A549 (cell line): ENCODE results near the gene FAM53B. TPM values are rescaled to one million over a fixed set of nuclear protein-coding genes. Genes with fewer than 3 reads are reported as not detected.

Experiments
- ATAC-seq, 2 experiments: fragments of 200-7000 bp in 1 of 2; fragments of >200 bp in 1 of 2; cut with Nextera tagmentation in 1 of 2; cut with Tn5 transposase in 1 of 2; 3 replicates each; pipeline versions ENCODE4 v1.8.0 to v1.9.1; 2018 to 2020; ENCODE audit warnings: mild to moderate bottlenecking in 1 of 2, moderate library complexity in 1 of 2
- CTCF ChIA-PET: fragments of 300-600 bp; sonication (Branson Sonifier 250); formaldehyde crosslinking; extraction: SDS; loops from one replicate; lab custom pipeline; 2021; ENCODE audit warnings: antibody characterized with exemption, inconsistent platforms; lab: Yijun Ruan, JAX
- POLR2A ChIA-PET: fragments of 350-600 bp; formaldehyde crosslinking; extraction: SDS; loops from one replicate; lab custom pipeline; 2021; ENCODE audit warnings: antibody characterized with exemption, inconsistent platforms; lab: Yijun Ruan, JAX
- DNase-seq, 2 experiments: peaks; one replicate each; pipeline versions ENCODE4 v3.0.0 to v3.0.0-alpha.2; 2011 to 2016; ENCODE audit warnings: low read depth in 1 of 2, low spot score in 1 of 2
- FAIRE-seq: peaks from 2 replicates; lab custom pipeline; 2011; peaks lifted over from hg19 to GRCh38; lab: Jason Lieb, UNC
- H3K27ac ChIP-seq, 2 experiments: fragments of >200 bp; sonication (Bioruptor Twin); formaldehyde crosslinking; 3 replicates each; pipeline ENCODE4 v1.5.1; 2016 to 2017
- H3K4me1 ChIP-seq: fragments of >200 bp; sonication (Bioruptor Twin); formaldehyde crosslinking; 3 replicates; pipeline ENCODE4 v1.6.1; 2016
- H3K4me2 ChIP-seq: fragments of >200 bp; sonication (Bioruptor Twin); formaldehyde crosslinking; 3 replicates; pipeline ENCODE4 v1.6.1; 2016
- H3K4me3 ChIP-seq: fragments of >200 bp; sonication (Bioruptor Twin); formaldehyde crosslinking; 3 replicates; pipeline ENCODE4 v1.5.1; 2016
- H3K9me3 ChIP-seq: fragments of >200 bp; sonication (Bioruptor Twin); formaldehyde crosslinking; 3 replicates; pipeline ENCODE4 v1.6.1; 2016
- BHLHE40 ChIP-seq: IDR thresholded peaks from 2 replicates; pipeline ENCODE4 v1.6.1; 2012; ENCODE audit warnings: low read depth, low read length, inconsistent platforms
- CBX2 ChIP-seq: fragments of 200-600 bp; sonication (generic); IDR thresholded peaks from 2 replicates; pipeline ENCODE4 v1.6.1; 2016; ENCODE audit warnings: low read depth, mild to moderate bottlenecking, borderline replicate concordance
- CEBPB ChIP-seq, 2 experiments: fragments of >200 bp in 1 of 2; sonication (Bioruptor Twin) in 1 of 2; formaldehyde crosslinking in 1 of 2; IDR thresholded peaks; 2 replicates each; pipeline ENCODE4 v1.6.1; 2012 to 2016
- CHD4 ChIP-seq: fragments of 200-600 bp; sonication (generic); IDR thresholded peaks from 2 replicates; pipeline ENCODE4 v1.6.1; 2016; ENCODE audit warnings: antibody characterized with exemption, mild to moderate bottlenecking, borderline replicate concordance
- EHF ChIP-seq: fragments of 250-450 bp; sonication (Bioruptor Pico); IDR thresholded peaks from 2 replicates; pipeline ENCODE4 v1.5.0; 2020; ENCODE audit warnings: mild to moderate bottlenecking
- EHMT2 ChIP-seq: fragments of 200-600 bp; sonication (generic); IDR thresholded peaks from 2 replicates; pipeline ENCODE4 v1.6.1; 2016; ENCODE audit warnings: antibody characterized with exemption, low read depth, mild to moderate bottlenecking, moderate library complexity
- EP300 ChIP-seq, 2 experiments: fragments of >200 bp; sonication (Bioruptor Twin); formaldehyde crosslinking; IDR thresholded peaks; 2 replicates in 1 of 2; 3 replicates in 1 of 2; pipeline ENCODE4 v1.6.1; 2016 to 2017
- ESRRA ChIP-seq: fragments of 150-350 bp; IDR thresholded peaks from 2 replicates; pipeline ENCODE4 v1.6.1; 2014; ENCODE audit warnings: mild to moderate bottlenecking, low read length, borderline replicate concordance
- FOXS1 ChIP-seq: fragments of 250-450 bp; sonication (Bioruptor Pico); IDR thresholded peaks from 2 replicates; pipeline ENCODE4 v1.5.0; 2020; ENCODE audit warnings: mild to moderate bottlenecking, moderate library complexity
- GATA3 ChIP-seq: IDR thresholded peaks from 2 replicates; pipeline ENCODE4 v1.6.1; 2012; ENCODE audit warnings: borderline replicate concordance
- HEYL ChIP-seq: fragments of 250-450 bp; sonication (Bioruptor Pico); IDR thresholded peaks from 2 replicates; pipeline ENCODE4 v1.8.0; 2021; ENCODE audit warnings: mild to moderate bottlenecking, moderate library complexity
- HOXB5 ChIP-seq: fragments of 250-450 bp; sonication (Bioruptor Pico); IDR thresholded peaks from 2 replicates; pipeline ENCODE4 v1.5.0; 2020; ENCODE audit warnings: mild to moderate bottlenecking, moderate library complexity
- JUNB ChIP-seq: fragments of >200 bp; sonication (Bioruptor Twin); formaldehyde crosslinking; IDR thresholded peaks from 2 replicates; pipeline ENCODE4 v1.6.1; 2016
- MAFK ChIP-seq: fragments of 450-650 bp; IDR thresholded peaks from 2 replicates; pipeline ENCODE4 v1.6.1; 2014; ENCODE audit not compliant: partially characterized antibody
- MAX ChIP-seq: IDR thresholded peaks from 2 replicates; pipeline ENCODE4 v1.6.1; 2012
- MAZ ChIP-seq: fragments of 150-350 bp; IDR thresholded peaks from 2 replicates; pipeline ENCODE4 v1.6.1; 2014; ENCODE audit warnings: antibody characterized with exemption, low read depth, low read length, borderline replicate concordance
- MYC ChIP-seq: IDR thresholded peaks from 2 replicates; pipeline ENCODE4 v1.6.1; 2012; ENCODE audit warnings: mild to moderate bottlenecking, inconsistent platforms, low read length, improper control_type of control experiment, borderline replicate concordance
- NR3C1 ChIP-seq: fragments of >200 bp; sonication (Bioruptor Twin); formaldehyde crosslinking; IDR thresholded peaks from 3 replicates; pipeline ENCODE4 v1.6.1; 2017
- PHF8 ChIP-seq: fragments of 200-600 bp; sonication (generic); IDR thresholded peaks from 2 replicates; pipeline ENCODE4 v1.6.1; 2016; ENCODE audit warnings: low read depth, mild to moderate bottlenecking, antibody characterized with exemption, moderate library complexity, borderline replicate concordance
- RAD21 ChIP-seq, 2 experiments: fragments of >200 bp in 1 of 2; sonication (Bioruptor Twin) in 1 of 2; formaldehyde crosslinking in 1 of 2; IDR thresholded peaks in 1 of 2; conservative IDR thresholded peaks in 1 of 2; 2 replicates in 1 of 2; 3 replicates in 1 of 2; pipeline ENCODE4 v1.6.1; 2012 to 2018; ENCODE audit warnings: inconsistent platforms in 1 of 2
- RCOR1 ChIP-seq: fragments of 150-350 bp; IDR thresholded peaks from 2 replicates; pipeline ENCODE4 v1.6.1; 2014; ENCODE audit warnings: antibody characterized with exemption, low read length, low read depth
- RFX5 ChIP-seq: fragments of 450-650 bp; IDR thresholded peaks from 2 replicates; pipeline ENCODE4 v1.7.1; 2014; ENCODE audit warnings: antibody characterized with exemption, mild to moderate bottlenecking, moderate library complexity
- SMC3 ChIP-seq: fragments of >200 bp; sonication (Bioruptor Twin); formaldehyde crosslinking; IDR thresholded peaks from 3 replicates; pipeline ENCODE4 v1.6.1; 2018; ENCODE audit warnings: inconsistent platforms
- SREBF2 ChIP-seq: fragments of 450-650 bp; IDR thresholded peaks from 2 replicates; pipeline ENCODE4 v1.6.1; 2014; ENCODE audit warnings: mild to moderate bottlenecking, moderate library complexity
- TFCP2L1 ChIP-seq: fragments of 250-450 bp; sonication (Bioruptor Pico); IDR thresholded peaks from 2 replicates; pipeline ENCODE4 v1.5.0; 2021; ENCODE audit warnings: mild to moderate bottlenecking
- TP53 ChIP-seq: fragments of 250-450 bp; sonication (Bioruptor Pico); IDR thresholded peaks from 2 replicates; pipeline ENCODE4 v1.5.0; 2021; ENCODE audit warnings: mild to moderate bottlenecking, moderate library complexity
- USF2 ChIP-seq: fragments of 450-650 bp; IDR thresholded peaks from 2 replicates; pipeline ENCODE4 v1.6.1; 2014; ENCODE audit warnings: antibody characterized with exemption
- ZC3H11A ChIP-seq: fragments of 450-650 bp; IDR thresholded peaks from 2 replicates; pipeline ENCODE4 v1.6.1; 2014; ENCODE audit warnings: antibody characterized with exemption, mild to moderate bottlenecking
- WGBS: methylation state at CpG from one replicate; pipeline ENCODE4 v1.1.6; 2017; ENCODE audit errors: missing lambda C conversion rate; 5-methylcytosine and 5-hydroxymethylcytosine counted together
- polyA plus RNA-seq, 4 experiments: library from polyadenylated mRNA; depleted of rRNA in 3 of 4; stranded (reverse); fragments of >200 nt; fragmentation: RNase III in 1 of 4; extraction: RNeasy Plus Mini Kit Qiagen cat#74134 plus additional on column Dnase treatment in 1 of 4; gene quantifications; 2 replicates in 3 of 4; 3 replicates in 1 of 4; pipeline ENCODE4 v1.2.3, GENCODE V29; 2011 to 2017
- TF ChIP-seq, protein P1 (sequence below): fragments of >200 bp; sonication (Bioruptor Twin); formaldehyde crosslinking; IDR thresholded peaks from 3 replicates; pipeline ENCODE4 v1.5.1; 2016
- TF ChIP-seq, protein P2 (sequence below): fragments of 250-450 bp; sonication (Bioruptor Pico); IDR thresholded peaks from 2 replicates; pipeline ENCODE4 v1.5.0; 2020; ENCODE audit warnings: low read depth, mild to moderate bottlenecking, moderate library complexity

FAM53B gene
- polyA plus RNA-seq, 2 of the 4 experiments (the other 2 are of a cell fraction), result 5.1 to 8.5 TPM

DNA sequence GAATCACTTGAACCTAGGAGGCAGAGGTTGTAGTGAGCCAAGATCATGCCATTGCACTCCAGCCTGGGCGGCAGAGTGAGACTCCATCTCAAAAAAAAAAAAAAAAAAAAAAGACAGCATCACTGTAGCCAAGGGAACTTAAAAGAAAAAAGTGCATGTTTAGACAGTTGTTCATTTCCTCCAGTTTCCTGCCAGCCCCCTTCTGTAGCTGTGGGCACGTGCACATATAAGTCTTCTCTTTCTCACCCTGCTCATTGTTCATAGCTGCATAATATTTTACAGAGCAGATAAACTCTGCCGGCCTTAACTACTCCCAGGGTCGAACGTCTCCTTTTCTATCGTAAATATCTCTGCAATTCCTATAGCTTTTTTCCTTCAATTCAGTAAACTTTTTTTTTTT lies 149.9 kb downstream of the FAM53B start:
- TF ChIP-seq ZC3H11A (no peak), MAFK (no peak), SMC3 (no peak), HEYL (CRISPR knock-in tag) (no peak), ESRRA (no peak), MAX (no peak), RFX5 (no peak), HOXB5 (CRISPR knock-in tag) (no peak)
- TF ChIP-seq, protein P1, sequence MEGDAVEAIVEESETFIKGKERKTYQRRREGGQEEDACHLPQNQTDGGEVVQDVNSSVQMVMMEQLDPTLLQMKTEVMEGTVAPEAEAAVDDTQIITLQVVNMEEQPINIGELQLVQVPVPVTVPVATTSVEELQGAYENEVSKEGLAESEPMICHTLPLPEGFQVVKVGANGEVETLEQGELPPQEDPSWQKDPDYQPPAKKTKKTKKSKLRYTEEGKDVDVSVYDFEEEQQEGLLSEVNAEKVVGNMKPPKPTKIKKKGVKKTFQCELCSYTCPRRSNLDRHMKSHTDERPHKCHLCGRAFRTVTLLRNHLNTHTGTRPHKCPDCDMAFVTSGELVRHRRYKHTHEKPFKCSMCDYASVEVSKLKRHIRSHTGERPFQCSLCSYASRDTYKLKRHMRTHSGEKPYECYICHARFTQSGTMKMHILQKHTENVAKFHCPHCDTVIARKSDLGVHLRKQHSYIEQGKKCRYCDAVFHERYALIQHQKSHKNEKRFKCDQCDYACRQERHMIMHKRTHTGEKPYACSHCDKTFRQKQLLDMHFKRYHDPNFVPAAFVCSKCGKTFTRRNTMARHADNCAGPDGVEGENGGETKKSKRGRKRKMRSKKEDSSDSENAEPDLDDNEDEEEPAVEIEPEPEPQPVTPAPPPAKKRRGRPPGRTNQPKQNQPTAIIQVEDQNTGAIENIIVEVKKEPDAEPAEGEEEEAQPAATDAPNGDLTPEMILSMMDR, result no peak
- H3K9me3 ChIP-seq, result peaks cover 7% of the 10 kb centered on the region
- no peak overlapping the region for H3K4me2 ChIP-seq
- DNase-seq (no peak), ATAC-seq (no peak), FAIRE-seq (no peak)
- ChIA-PET CTCF (interaction anchor here (0.6 to 1.5 kb wide), 4 partner anchors 8 to 1214 kb away, joined by 3 to 4 read pairs (median 3); no protein-coding TSS in a partner anchor), POLR2A (interaction anchor here (0.6 kb wide), 1 partner anchor 727 kb away, joined by 4 read pairs; no protein-coding TSS in a partner anchor)
- no peak overlapping the region for H3K27ac ChIP-seq
- peaks cover 6% of the 10 kb centered on the region; the same call in 1 of the 3 replicates for H3K4me1 ChIP-seq
- no peak overlapping the region for H3K4me3 ChIP-seq
- 73% methylated on average over 6 of the region's 6 CpGs for WGBS

- ChIA-PET POLR2A (no interaction called here), CTCF (interaction anchor here (1.2 to 1.5 kb wide), 3 partner anchors 9 to 69 kb away, joined by 3 read pairs; no protein-coding TSS in a partner anchor)
- Histone ChIP-seq H3K4me1 (peaks cover 6% of the 10 kb centered on the region; the same call in 1 of the 3 replicates), H3K9me3 (peaks cover 7% of the 10 kb centered on the region), H3K4me3 (no peak overlapping the region), H3K4me2 (no peak overlapping the region), H3K27ac (no peak overlapping the region)
- DNase-seq, result no peak
- TF ChIP-seq CBX2 (no peak), CEBPB (IDR thresholded peaks at IDR 0.05) (no peak), SREBF2 (no peak), NR3C1 (no peak), EHMT2 (no peak), FOXS1 (CRISPR knock-in tag) (no peak), MAZ (no peak), MYC (no peak), EP300 (IDR thresholded peaks at IDR 0.05) (no peak), TFCP2L1 (CRISPR knock-in tag) (no peak), JUNB (no peak)
- TF ChIP-seq, protein P2, sequence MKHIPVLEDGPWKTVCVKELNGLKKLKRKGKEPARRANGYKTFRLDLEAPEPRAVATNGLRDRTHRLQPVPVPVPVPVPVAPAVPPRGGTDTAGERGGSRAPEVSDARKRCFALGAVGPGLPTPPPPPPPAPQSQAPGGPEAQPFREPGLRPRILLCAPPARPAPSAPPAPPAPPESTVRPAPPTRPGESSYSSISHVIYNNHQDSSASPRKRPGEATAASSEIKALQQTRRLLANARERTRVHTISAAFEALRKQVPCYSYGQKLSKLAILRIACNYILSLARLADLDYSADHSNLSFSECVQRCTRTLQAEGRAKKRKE (CRISPR knock-in tag), result no peak
- 58% methylated on average over 4 of the region's 17 CpGs for WGBS
- FAIRE-seq, result no peak
- ATAC-seq, result no peak
These were observed 150.7 kb downstream of the FAM53B start for GRCh38 chr10:124593431-124593985.

- Histone ChIP-seq H3K4me2 (no peak overlapping the region), H3K4me1 (peaks cover 6% of the 10 kb centered on the region; the same call in 1 of the 3 replicates), H3K27ac (no peak overlapping the region), H3K4me3 (no peak overlapping the region), H3K9me3 (peaks cover 7% of the 10 kb centered on the region)
- ChIA-PET CTCF (interaction anchor here (0.6 to 1.5 kb wide), 4 partner anchors 63 to 234 kb away, joined by 3 read pairs; no protein-coding TSS in a partner anchor), POLR2A (no interaction called here)
- ATAC-seq, result no peak
- WGBS, result 61% methylated on average over 24 of the region's 26 CpGs
- no peak for DNase-seq
- TF ChIP-seq MYC (no peak), PHF8 (no peak), RAD21 (conservative IDR thresholded peaks at IDR 0.05 in 1 of 2, IDR thresholded peaks at IDR 0.05 in 1 of 2) (no peak), CHD4 (no peak), GATA3 (no peak), MAX (no peak), HEYL (CRISPR knock-in tag) (no peak), EHF (CRISPR knock-in tag) (no peak), RCOR1 (no peak), BHLHE40 (no peak), USF2 (no peak), CBX2 (no peak), HOXB5 (CRISPR knock-in tag) (no peak), RFX5 (no peak), TP53 (no peak)
- TF ChIP-seq, all 56 proteins: peak for 0
- no peak for FAIRE-seq
These were observed 151.3 kb downstream of the FAM53B start for GRCh38 chr10:124592736-124593430.
